ENCODE data around the gene C1D.

DNA sequence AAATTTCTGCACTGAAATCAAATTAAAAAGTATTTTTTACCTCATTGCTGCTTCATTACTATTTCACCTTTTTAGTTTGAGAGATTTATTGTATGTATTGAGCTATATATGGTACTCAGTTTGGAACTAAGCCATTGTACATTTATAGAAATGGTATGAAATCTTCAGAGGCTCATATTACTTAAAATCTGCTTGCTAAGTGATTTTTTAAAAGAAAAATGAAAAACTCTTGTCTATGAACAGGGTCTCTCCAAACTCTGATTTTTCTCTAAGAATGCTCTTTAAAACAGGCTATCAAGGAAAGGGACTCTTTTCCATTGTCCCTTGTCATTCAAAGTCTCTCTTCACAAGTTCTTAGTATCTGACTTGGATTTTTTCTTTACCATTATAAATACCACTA lies 31.8 kb downstream of the C1D start:
- TF ChIP-seq, protein P1, sequence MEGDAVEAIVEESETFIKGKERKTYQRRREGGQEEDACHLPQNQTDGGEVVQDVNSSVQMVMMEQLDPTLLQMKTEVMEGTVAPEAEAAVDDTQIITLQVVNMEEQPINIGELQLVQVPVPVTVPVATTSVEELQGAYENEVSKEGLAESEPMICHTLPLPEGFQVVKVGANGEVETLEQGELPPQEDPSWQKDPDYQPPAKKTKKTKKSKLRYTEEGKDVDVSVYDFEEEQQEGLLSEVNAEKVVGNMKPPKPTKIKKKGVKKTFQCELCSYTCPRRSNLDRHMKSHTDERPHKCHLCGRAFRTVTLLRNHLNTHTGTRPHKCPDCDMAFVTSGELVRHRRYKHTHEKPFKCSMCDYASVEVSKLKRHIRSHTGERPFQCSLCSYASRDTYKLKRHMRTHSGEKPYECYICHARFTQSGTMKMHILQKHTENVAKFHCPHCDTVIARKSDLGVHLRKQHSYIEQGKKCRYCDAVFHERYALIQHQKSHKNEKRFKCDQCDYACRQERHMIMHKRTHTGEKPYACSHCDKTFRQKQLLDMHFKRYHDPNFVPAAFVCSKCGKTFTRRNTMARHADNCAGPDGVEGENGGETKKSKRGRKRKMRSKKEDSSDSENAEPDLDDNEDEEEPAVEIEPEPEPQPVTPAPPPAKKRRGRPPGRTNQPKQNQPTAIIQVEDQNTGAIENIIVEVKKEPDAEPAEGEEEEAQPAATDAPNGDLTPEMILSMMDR (conservative IDR thresholded peaks at IDR 0.05; ENCODE audit: low read length) = no peak
- TF ChIP-seq EZH2phosphoT487 (IDR thresholded peaks at IDR 0.05; ENCODE audit: borderline replicate concordance, low read depth, low read length) = no peak

Measured in OCI-LY7 (cell line).